Tongue (tissue), 2 donors: ENCODE data around the gene NIPAL4. TPM values are rescaled to one million over a fixed set of nuclear protein-coding genes. Genes with fewer than 3 reads are reported as not detected.
A peak's percentile ranks its signal among the peaks of the same experiment; 100 is the strongest.

Experiments
- DNase-seq: peaks from one replicate; pipeline ENCODE4 v3.0.0-alpha.2; 2015
- total RNA-seq: library from RNA; depleted of rRNA; stranded (reverse); fragments of >200 nt; gene quantifications from one replicate; pipeline ENCODE4 v1.2.3, GENCODE V29; 2014

The NIPAL4 gene
- total RNA-seq, 1 donor from 2014 or later = 2.1 TPM

DNA sequence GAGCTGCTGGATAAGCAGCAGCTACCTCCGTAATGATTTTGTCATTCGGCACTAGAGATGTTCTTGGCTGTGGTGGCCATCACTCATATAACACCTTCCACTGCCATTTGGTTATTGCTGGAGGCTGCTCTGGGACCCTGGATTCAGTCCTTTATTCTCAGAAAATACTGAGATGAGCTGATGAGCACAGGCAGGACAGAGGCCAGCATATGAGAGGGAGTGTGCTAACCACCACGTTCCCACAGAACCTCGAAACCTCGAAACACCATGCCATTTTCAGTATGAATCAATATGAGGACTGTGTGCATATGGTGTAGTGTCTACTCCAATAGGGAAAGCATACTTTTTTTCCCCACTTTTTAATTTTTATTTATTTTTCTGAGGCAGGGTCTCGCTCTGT is 59.0 kb downstream of the NIPAL4 start:
- DNase-seq = no peak

DNA sequence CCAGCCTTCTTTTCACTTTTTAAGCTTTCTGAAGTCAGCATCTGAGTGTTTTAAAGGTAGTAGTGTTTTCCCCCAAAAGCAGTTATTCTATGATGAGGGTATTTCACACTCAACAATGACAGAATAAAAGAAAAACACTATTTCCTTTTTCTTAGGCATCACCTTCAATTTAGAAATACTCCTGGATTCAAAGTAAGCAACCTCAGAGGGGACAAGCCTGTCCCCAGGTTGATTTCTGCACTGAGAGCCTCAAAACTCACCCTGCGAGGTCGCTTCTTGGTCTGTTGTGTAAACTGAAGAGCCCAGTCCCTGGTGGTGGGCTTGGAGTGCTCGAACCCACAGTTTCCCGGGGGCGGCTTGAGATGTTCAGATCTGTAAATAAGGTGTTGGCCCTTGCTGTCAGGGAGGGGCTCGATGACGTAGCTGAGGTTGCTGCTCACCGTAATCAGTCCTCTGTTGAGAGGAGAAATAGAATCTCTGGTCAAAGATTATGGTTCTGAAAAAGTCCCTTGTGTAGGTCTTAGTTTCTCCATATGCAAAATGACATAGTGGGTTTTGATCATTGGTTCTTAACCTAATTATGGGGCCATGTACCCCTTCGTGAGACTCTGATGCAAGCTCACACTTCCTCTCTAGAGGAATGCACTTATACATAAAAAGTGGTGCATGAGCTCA is 59.7 kb downstream of the NIPAL4 start:
- no peak for DNase-seq

GRCh38 chr5:157520911-157521703 is 61.1 kb downstream of the NIPAL4 start:
- DNase-seq = no peak

GRCh38 chr5:157521704-157522029 is 61.7 kb downstream of the NIPAL4 start:
- no peak for DNase-seq

- DNase-seq = peak; percentile 59
These were observed 64.0 kb downstream of the NIPAL4 start for GRCh38 chr5:157523976-157524375.

Other genes with a start within 250 kb of the NIPAL4 start
- 5.4 TPM for gene CYFIP2, start 194.1 kb upstream of the NIPAL4 start, total RNA-seq
- gene ADAM19, start 115.6 kb downstream of the NIPAL4 start, total RNA-seq = 16.5 TPM
- gene SOX30, start 192.2 kb downstream of the NIPAL4 start, total RNA-seq = 0.10 TPM
- gene C5orf52, start 211.3 kb downstream of the NIPAL4 start, total RNA-seq = not detected